MM.1S (cell line): ENCODE measurements around the gene LGI1.

ENCODE experiments used
- DNase-seq: peaks from one replicate; pipeline ENCODE4 v3.0.0-alpha.2; 2015
- H2AFZ ChIP-seq: fragments of 300-600 bp; sonication (generic); 2 replicates; pipeline ENCODE4 v1.6.0; 2016; ENCODE audit warnings: antibody characterized with exemption, low read length
- H3F3A ChIP-seq: fragments of 300-600 bp; sonication (generic); 2 replicates; pipeline ENCODE4 v1.6.1; 2016; ENCODE audit warnings: mild to moderate bottlenecking, antibody characterized with exemption, low read length, moderate library complexity, mixed read lengths; ENCODE audit not compliant: insufficient read depth
- H3K27ac ChIP-seq: fragments of 300-600 bp; sonication (generic); 2 replicates; pipeline ENCODE4 v1.5.1; 2016; ENCODE audit warnings: mild to moderate bottlenecking, low read length
- H3K27me3 ChIP-seq: fragments of 300-600 bp; sonication (generic); replicated peaks from 2 replicates; pipeline ENCODE4 v1.6.0; 2016; ENCODE audit warnings: low read length; ENCODE audit not compliant: insufficient read depth
- H3K36me3 ChIP-seq: fragments of 300-600 bp; sonication (generic); replicated peaks from 2 replicates; pipeline ENCODE4 v1.6.1; 2016; ENCODE audit warnings: mild to moderate bottlenecking, low read length, mixed read lengths; ENCODE audit not compliant: insufficient read depth
- H3K4me1 ChIP-seq: fragments of 300-600 bp; sonication (generic); 2 replicates; pipeline ENCODE4 v1.6.1; 2016; ENCODE audit warnings: low read length, mixed read lengths
- H3K4me2 ChIP-seq: fragments of 300-600 bp; sonication (generic); 2 replicates; pipeline ENCODE4 v1.6.0; 2016; ENCODE audit warnings: low read depth, low read length
- H3K4me3 ChIP-seq: fragments of 300-600 bp; sonication (generic); 2 replicates; pipeline ENCODE4 v1.5.1; 2016; ENCODE audit warnings: low read length, mixed read lengths
- H3K79me2 ChIP-seq: fragments of 300-600 bp; sonication (generic); 2 replicates; pipeline ENCODE4 v1.6.1; 2016; ENCODE audit warnings: mixed run types, low read length, mixed read lengths
- H3K9ac ChIP-seq: fragments of 300-600 bp; sonication (generic); 2 replicates; pipeline ENCODE4 v1.6.1; 2016; ENCODE audit warnings: low read length, mixed read lengths
- H3K9me2 ChIP-seq: fragments of 300-600 bp; sonication (generic); replicated peaks from 2 replicates; pipeline ENCODE4 v1.6.1; 2016; ENCODE audit warnings: mild to moderate bottlenecking, low read length, mixed read lengths; ENCODE audit not compliant: insufficient read depth
- H3K9me3 ChIP-seq: fragments of 300-600 bp; sonication (generic); replicated peaks from 2 replicates; pipeline ENCODE4 v1.6.1; 2016; ENCODE audit warnings: mild to moderate bottlenecking, low read length, mixed read lengths; ENCODE audit not compliant: insufficient read depth
- H4K20me1 ChIP-seq: fragments of 300-600 bp; sonication (generic); 2 replicates; pipeline ENCODE4 v1.6.1; 2016; ENCODE audit warnings: mild to moderate bottlenecking, low read length, moderate library complexity, mixed read lengths; ENCODE audit not compliant: insufficient read depth
- CTCF ChIP-seq: fragments of 300-600 bp; sonication (generic); IDR thresholded peaks from 2 replicates; pipeline ENCODE4 v1.5.1; 2016; ENCODE audit warnings: antibody characterized with exemption, low read length, mixed read lengths
- EZH2 ChIP-seq: fragments of 300-600 bp; sonication (generic); optimal IDR thresholded peaks from 2 replicates; pipeline ENCODE3; 2017; ENCODE audit warnings: low read depth, mild to moderate bottlenecking, antibody characterized with exemption, low read length, mixed read lengths
- EZH2phosphoT487 ChIP-seq: fragments of 300-600 bp; sonication (generic); IDR thresholded peaks from 2 replicates; pipeline ENCODE4 v1.6.1; 2018; ENCODE audit warnings: antibody characterized with exemption, low read length

LGI1 gene

GRCh38 chr10:93773705-93774104, 16.0 kb downstream of the LGI1 start:
- Histone ChIP-seq H3K4me1 (no peaks in the 10 kb centered on the region), H3K36me3 (no peaks in the 10 kb centered on the region), H3K27ac (no peak overlapping the region), H2AFZ (no peak overlapping the region), H3K4me2 (no peak overlapping the region), H3K9me2 (no peaks in the 10 kb centered on the region), H3K79me2 (no peaks in the 10 kb centered on the region), H3K4me3 (no peak overlapping the region), H3F3A (no peaks in the 10 kb centered on the region), H3K27me3 (no peaks in the 10 kb centered on the region), H4K20me1 (no peaks in the 10 kb centered on the region), H3K9ac (no peak overlapping the region), H3K9me3 (no peaks in the 10 kb centered on the region)
- DNase-seq = no peak
- TF ChIP-seq EZH2phosphoT487 = no peak
- TF ChIP-seq CTCF = no peak
- no peak for TF ChIP-seq EZH2

- Histone ChIP-seq H3F3A (no peaks in the 10 kb centered on the region), H3K9me3 (no peaks in the 10 kb centered on the region), H3K36me3 (no peaks in the 10 kb centered on the region), H3K9me2 (no peaks in the 10 kb centered on the region), H3K27ac (no peak overlapping the region), H3K9ac (no peak overlapping the region), H3K4me1 (no peaks in the 10 kb centered on the region), H3K79me2 (no peaks in the 10 kb centered on the region), H2AFZ (no peak overlapping the region), H4K20me1 (no peaks in the 10 kb centered on the region), H3K4me3 (no peak overlapping the region), H3K27me3 (no peaks in the 10 kb centered on the region), H3K4me2 (no peak overlapping the region)
- TF ChIP-seq EZH2 (no peak), CTCF (no peak), EZH2phosphoT487 (no peak)
- DNase-seq = no peak
These were observed 17.6 kb downstream of the LGI1 start for GRCh38 chr10:93775356-93775755.

GRCh38 chr10:93777092-93777491, 19.4 kb downstream of the LGI1 start:
- no peaks in the 10 kb centered on the region for H3K27me3 ChIP-seq
- H3K4me3 ChIP-seq = no peak overlapping the region
- H3K79me2 ChIP-seq = no peaks in the 10 kb centered on the region
- no peaks in the 10 kb centered on the region for H3K9me2 ChIP-seq
- no peak overlapping the region for H3K27ac ChIP-seq
- H3K4me1 ChIP-seq = no peaks in the 10 kb centered on the region
- no peaks in the 10 kb centered on the region for H3K36me3 ChIP-seq
- H3K9ac ChIP-seq = no peak overlapping the region
- no peak overlapping the region for H3K4me2 ChIP-seq
- no peak for DNase-seq
- no peak for TF ChIP-seq EZH2phosphoT487
- H2AFZ ChIP-seq = no peak overlapping the region
- H3K9me3 ChIP-seq = no peaks in the 10 kb centered on the region
- H3F3A ChIP-seq = no peaks in the 10 kb centered on the region
- no peaks in the 10 kb centered on the region for H4K20me1 ChIP-seq

- Histone ChIP-seq H3K9me2 (no peaks in the 10 kb centered on the region), H3K4me3 (no peak overlapping the region), H3F3A (no peaks in the 10 kb centered on the region), H3K4me2 (no peak overlapping the region), H3K27ac (no peak overlapping the region), H3K9me3 (no peaks in the 10 kb centered on the region), H3K27me3 (no peaks in the 10 kb centered on the region), H2AFZ (no peak overlapping the region), H4K20me1 (no peaks in the 10 kb centered on the region), H3K9ac (no peak overlapping the region), H3K79me2 (no peaks in the 10 kb centered on the region), H3K36me3 (no peaks in the 10 kb centered on the region), H3K4me1 (no peaks in the 10 kb centered on the region)
- DNase-seq = no peak
- TF ChIP-seq EZH2 (no peak), EZH2phosphoT487 (no peak), CTCF (no peak)
These were observed 26.3 kb downstream of the LGI1 start for GRCh38 chr10:93784059-93784458.
